Measurements from ENCODE around the gene NPTX1.

DNA sequence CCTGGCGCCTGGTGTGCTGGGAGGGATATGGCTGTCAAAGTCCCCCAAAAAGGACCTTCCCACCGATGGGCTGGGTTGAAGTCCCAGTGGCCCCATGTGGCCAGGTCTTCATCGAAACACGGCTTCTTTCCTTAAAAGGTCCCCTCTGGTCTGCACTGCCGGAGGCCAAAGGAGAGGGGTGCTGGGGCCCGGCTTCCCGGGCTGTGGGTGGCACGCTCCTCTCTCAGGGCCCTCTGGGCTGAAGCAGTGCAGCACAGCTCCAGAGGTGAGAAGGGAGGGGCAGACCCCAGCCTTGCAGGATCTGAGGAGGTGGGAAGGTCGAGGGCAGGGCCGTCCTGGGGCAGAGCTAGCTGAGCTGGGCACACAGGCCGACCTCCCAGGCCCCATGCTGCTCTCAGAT lies 6.7 kb downstream of the NPTX1 start:
- TF ChIP-seq, protein P1, sequence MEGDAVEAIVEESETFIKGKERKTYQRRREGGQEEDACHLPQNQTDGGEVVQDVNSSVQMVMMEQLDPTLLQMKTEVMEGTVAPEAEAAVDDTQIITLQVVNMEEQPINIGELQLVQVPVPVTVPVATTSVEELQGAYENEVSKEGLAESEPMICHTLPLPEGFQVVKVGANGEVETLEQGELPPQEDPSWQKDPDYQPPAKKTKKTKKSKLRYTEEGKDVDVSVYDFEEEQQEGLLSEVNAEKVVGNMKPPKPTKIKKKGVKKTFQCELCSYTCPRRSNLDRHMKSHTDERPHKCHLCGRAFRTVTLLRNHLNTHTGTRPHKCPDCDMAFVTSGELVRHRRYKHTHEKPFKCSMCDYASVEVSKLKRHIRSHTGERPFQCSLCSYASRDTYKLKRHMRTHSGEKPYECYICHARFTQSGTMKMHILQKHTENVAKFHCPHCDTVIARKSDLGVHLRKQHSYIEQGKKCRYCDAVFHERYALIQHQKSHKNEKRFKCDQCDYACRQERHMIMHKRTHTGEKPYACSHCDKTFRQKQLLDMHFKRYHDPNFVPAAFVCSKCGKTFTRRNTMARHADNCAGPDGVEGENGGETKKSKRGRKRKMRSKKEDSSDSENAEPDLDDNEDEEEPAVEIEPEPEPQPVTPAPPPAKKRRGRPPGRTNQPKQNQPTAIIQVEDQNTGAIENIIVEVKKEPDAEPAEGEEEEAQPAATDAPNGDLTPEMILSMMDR (IDR thresholded peaks at IDR 0.05; ENCODE audit: insufficient read depth, low read length) = no peak
- no peak for TF ChIP-seq POLR2AphosphoS5 (IDR thresholded peaks at IDR 0.05; ENCODE audit: low read depth)
- TF ChIP-seq, protein P2, sequence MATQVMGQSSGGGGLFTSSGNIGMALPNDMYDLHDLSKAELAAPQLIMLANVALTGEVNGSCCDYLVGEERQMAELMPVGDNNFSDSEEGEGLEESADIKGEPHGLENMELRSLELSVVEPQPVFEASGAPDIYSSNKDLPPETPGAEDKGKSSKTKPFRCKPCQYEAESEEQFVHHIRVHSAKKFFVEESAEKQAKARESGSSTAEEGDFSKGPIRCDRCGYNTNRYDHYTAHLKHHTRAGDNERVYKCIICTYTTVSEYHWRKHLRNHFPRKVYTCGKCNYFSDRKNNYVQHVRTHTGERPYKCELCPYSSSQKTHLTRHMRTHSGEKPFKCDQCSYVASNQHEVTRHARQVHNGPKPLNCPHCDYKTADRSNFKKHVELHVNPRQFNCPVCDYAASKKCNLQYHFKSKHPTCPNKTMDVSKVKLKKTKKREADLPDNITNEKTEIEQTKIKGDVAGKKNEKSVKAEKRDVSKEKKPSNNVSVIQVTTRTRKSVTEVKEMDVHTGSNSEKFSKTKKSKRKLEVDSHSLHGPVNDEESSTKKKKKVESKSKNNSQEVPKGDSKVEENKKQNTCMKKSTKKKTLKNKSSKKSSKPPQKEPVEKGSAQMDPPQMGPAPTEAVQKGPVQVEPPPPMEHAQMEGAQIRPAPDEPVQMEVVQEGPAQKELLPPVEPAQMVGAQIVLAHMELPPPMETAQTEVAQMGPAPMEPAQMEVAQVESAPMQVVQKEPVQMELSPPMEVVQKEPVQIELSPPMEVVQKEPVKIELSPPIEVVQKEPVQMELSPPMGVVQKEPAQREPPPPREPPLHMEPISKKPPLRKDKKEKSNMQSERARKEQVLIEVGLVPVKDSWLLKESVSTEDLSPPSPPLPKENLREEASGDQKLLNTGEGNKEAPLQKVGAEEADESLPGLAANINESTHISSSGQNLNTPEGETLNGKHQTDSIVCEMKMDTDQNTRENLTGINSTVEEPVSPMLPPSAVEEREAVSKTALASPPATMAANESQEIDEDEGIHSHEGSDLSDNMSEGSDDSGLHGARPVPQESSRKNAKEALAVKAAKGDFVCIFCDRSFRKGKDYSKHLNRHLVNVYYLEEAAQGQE (IDR thresholded peaks at IDR 0.05; ENCODE audit: insufficient replicate concordance, low read depth) = no peak
